SK-N-SH (cell line): ENCODE data around the gene PFKFB2. TPM values are rescaled to one million over a fixed set of nuclear protein-coding genes. Genes with fewer than 3 reads are reported as not detected.

Experiments used
- CTCF ChIA-PET: fragments of 300-600, 350-600 bp; formaldehyde crosslinking; extraction: SDS; loops from one replicate; lab custom pipeline; 2021; lab: Yijun Ruan, JAX
- POLR2A ChIA-PET: fragments of 350-600 bp; sonication (Branson Sonifier 250); formaldehyde crosslinking; extraction: SDS; loops from one replicate; lab custom pipeline; 2020; ENCODE audit warnings: antibody characterized with exemption, inconsistent platforms; lab: Yijun Ruan, JAX
- DNase-seq: peaks from one replicate; pipeline ENCODE4 v3.0.0; 2012
- H2AFZ ChIP-seq: fragments of 200-600 bp; sonication (generic); 2 replicates; pipeline ENCODE4 v1.8.1; 2016; ENCODE audit warnings: antibody characterized with exemption, mild to moderate bottlenecking, low read depth
- H3F3A ChIP-seq: fragments of 200-600 bp; sonication (generic); replicated peaks from 2 replicates; pipeline ENCODE3; 2016; ENCODE audit warnings: antibody characterized with exemption, mild to moderate bottlenecking; ENCODE audit not compliant: insufficient read depth
- H3K27ac ChIP-seq, 2 experiments: fragments of 200-500 bp in 1 of 2; fragments of 200-600 bp in 1 of 2; sonication (Bioruptor generic) in 1 of 2; sonication (generic), shearing (Covaris generic) in 1 of 2; 2 replicates each; pipeline versions ENCODE4 v1.5.1 to v1.6.1; 2014 to 2016; ENCODE audit warnings: low read depth in 2 of 2, inconsistent platforms in 1 of 2, low read length in 1 of 2, mild to moderate bottlenecking in 1 of 2, mixed read lengths in 1 of 2
- H3K27me3 ChIP-seq: fragments of 200-600 bp; sonication (generic), shearing (Covaris generic); 2 replicates; pipeline ENCODE4 v1.6.1; 2016; ENCODE audit warnings: mixed run types; ENCODE audit not compliant: insufficient read depth
- H3K36me3 ChIP-seq, 2 experiments: fragments of 200-500 bp in 1 of 2; fragments of 200-600 bp in 1 of 2; sonication (Bioruptor generic) in 1 of 2; sonication (generic) in 1 of 2; replicated peaks in 1 of 2; 2 replicates each; pipeline versions ENCODE3 to v1.5.1; 2014 to 2016; ENCODE audit warnings: low read length in 1 of 2, mild to moderate bottlenecking in 1 of 2; ENCODE audit not compliant: insufficient read depth in 2 of 2, control insufficient read depth in 1 of 2
- H3K4me1 ChIP-seq, 2 experiments: fragments of 200-500 bp in 1 of 2; fragments of 200-600 bp in 1 of 2; sonication (Bioruptor generic) in 1 of 2; sonication (generic), shearing (Covaris generic) in 1 of 2; 2 replicates each; pipeline versions ENCODE4 v1.5.1 to v1.6.1; 2014 to 2016; ENCODE audit warnings: low read depth in 1 of 2, low read length in 1 of 2, mixed run types in 1 of 2; ENCODE audit not compliant: insufficient read depth in 2 of 2, control insufficient read depth in 1 of 2
- H3K4me2 ChIP-seq: fragments of 200-600 bp; sonication (generic), shearing (Covaris generic); 2 replicates; pipeline ENCODE4 v1.6.1; 2017; ENCODE audit warnings: mixed run types
- H3K4me3 ChIP-seq, 2 experiments: fragments of 200-500 bp in 1 of 2; fragments of 200-600 bp in 1 of 2; sonication (Bioruptor generic) in 1 of 2; sonication (generic), shearing (Covaris generic) in 1 of 2; 2 replicates each; pipeline versions ENCODE4 v1.5.1 to v1.8.1; 2014 to 2016; ENCODE audit warnings: low read depth in 2 of 2, inconsistent platforms in 1 of 2, low read length in 1 of 2, mild to moderate bottlenecking in 1 of 2, mixed read lengths in 1 of 2, moderate library complexity in 1 of 2
- H3K79me2 ChIP-seq: fragments of 200-600 bp; sonication (generic); 2 replicates; pipeline ENCODE4 v1.8.1; 2017; ENCODE audit warnings: mild to moderate bottlenecking; ENCODE audit not compliant: insufficient read depth
- H3K9ac ChIP-seq: fragments of 200-600 bp; sonication (generic); 2 replicates; pipeline ENCODE4 v1.6.1; 2017; ENCODE audit warnings: mixed run types
- H3K9me2 ChIP-seq: fragments of 200-600 bp; sonication (generic); 2 replicates; pipeline ENCODE4 v1.6.1; 2017; ENCODE audit warnings: mixed run types
- H3K9me3 ChIP-seq: fragments of 200-600 bp; sonication (generic); 2 replicates; pipeline ENCODE4 v1.6.1; 2017; ENCODE audit warnings: mixed run types, mild to moderate bottlenecking, moderate library complexity
- H4K20me1 ChIP-seq: fragments of 200-600 bp; sonication (generic); 2 replicates; pipeline ENCODE4 v1.6.1; 2017; ENCODE audit warnings: mild to moderate bottlenecking, mixed run types; ENCODE audit not compliant: insufficient read depth
- ELF1 ChIP-seq: IDR thresholded peaks from 2 replicates; pipeline ENCODE4 v1.4.0; 2012
- FOXM1 ChIP-seq: IDR thresholded peaks from 2 replicates; pipeline ENCODE4 v1.4.0; 2012; ENCODE audit warnings: low read depth, mild to moderate bottlenecking
- MAX ChIP-seq: IDR thresholded peaks from 2 replicates; pipeline ENCODE4 v1.4.0; 2012; ENCODE audit warnings: low read depth
- MEF2A ChIP-seq: IDR thresholded peaks from 2 replicates; pipeline ENCODE4 v1.4.0; 2012; ENCODE audit warnings: low read depth, borderline replicate concordance
- NFIC ChIP-seq: IDR thresholded peaks from 2 replicates; pipeline ENCODE4 v1.4.0; 2012; ENCODE audit warnings: borderline replicate concordance
- POLR2AphosphoS5 ChIP-seq: IDR thresholded peaks from 2 replicates; pipeline ENCODE4 v1.6.1; 2012; ENCODE audit warnings: low read depth, low read length
- RAD21 ChIP-seq: IDR thresholded peaks from 2 replicates; pipeline ENCODE4 v1.6.1; 2012; ENCODE audit warnings: mild to moderate bottlenecking, low read length
- RCOR1 ChIP-seq: fragments of 150-350 bp; IDR thresholded peaks from 2 replicates; pipeline ENCODE4 v1.6.1; 2017; ENCODE audit warnings: antibody characterized with exemption, low read length
- RFX5 ChIP-seq: IDR thresholded peaks from 2 replicates; pipeline ENCODE4 v1.6.1; 2012; ENCODE audit warnings: mild to moderate bottlenecking, improper control_type of control experiment, low read length
- RXRA ChIP-seq: IDR thresholded peaks from 2 replicates; pipeline ENCODE4 v1.4.0; 2012; ENCODE audit warnings: low read depth, mild to moderate bottlenecking, borderline replicate concordance
- SIN3A ChIP-seq: IDR thresholded peaks from 2 replicates; pipeline ENCODE4 v1.6.1; 2012; ENCODE audit warnings: low read depth, mild to moderate bottlenecking, low read length, moderate library complexity, borderline replicate concordance
- SMC3 ChIP-seq: IDR thresholded peaks from 2 replicates; pipeline ENCODE4 v1.6.1; 2012; ENCODE audit warnings: low read depth, low read length, improper control_type of control experiment
- TCF12 ChIP-seq: IDR thresholded peaks from 2 replicates; pipeline ENCODE4 v1.4.0; 2012
- YY1 ChIP-seq: IDR thresholded peaks from 2 replicates; pipeline ENCODE4 v1.4.0; 2012; ENCODE audit warnings: low read depth, mild to moderate bottlenecking
- WGBS: methylation state at CpG from one replicate; pipeline ENCODE4 v1.1.6; 2017; ENCODE audit warnings: low lambda C conversion rate; 5-methylcytosine and 5-hydroxymethylcytosine counted together
- polyA plus RNA-seq, 3 experiments: library from polyadenylated mRNA; depleted of rRNA; stranded (reverse); fragments of >200 nt; gene quantifications; 2 replicates each; pipeline ENCODE4 v1.2.3, GENCODE V29; 2012
- TF ChIP-seq, protein P1 (sequence below): IDR thresholded peaks from 2 replicates; pipeline ENCODE4 v1.4.0; 2012; ENCODE audit warnings: low read depth, borderline replicate concordance
- TF ChIP-seq, protein P2 (sequence below): fragments of 150-350 bp; IDR thresholded peaks from 2 replicates; pipeline ENCODE4 v1.6.1; 2016; ENCODE audit warnings: mild to moderate bottlenecking, low read depth, low read length
- TF ChIP-seq, protein P3 (sequence below): IDR thresholded peaks from 2 replicates; pipeline ENCODE4; 2012

PFKFB2 gene
- polyA plus RNA-seq, 1 of the 3 experiments (the other 2 are of a cell fraction) = 1.8 TPM

DNA sequence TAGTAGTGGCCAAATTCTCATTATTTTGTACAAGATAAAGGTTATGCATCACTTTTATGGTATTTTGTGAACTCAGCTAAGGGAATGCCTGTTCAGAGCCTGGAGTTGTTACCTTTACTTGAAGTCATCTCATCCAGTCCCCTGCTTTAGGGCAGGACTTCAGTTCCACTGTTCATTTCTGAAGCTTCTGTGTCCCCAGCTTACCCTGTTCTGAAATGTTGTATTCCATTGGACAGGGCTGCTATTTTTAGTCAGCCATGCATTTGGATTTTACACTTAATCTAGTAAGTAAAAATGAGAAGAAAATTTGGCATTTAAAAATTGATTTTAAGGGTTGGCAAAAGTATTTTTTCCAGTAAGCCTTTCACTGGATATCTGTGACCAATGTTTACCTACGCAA, 23.9 kb downstream of the PFKFB2 start:
- ChIA-PET POLR2A (no interaction called here), CTCF (interaction anchor here (2.5 to 2.7 kb wide), 2 partner anchors 27 to 164 kb away, joined by 8 to 30 read pairs; partner anchors contain the start of gene YOD1)
- no peaks in the 10 kb centered on the region for H3K9me2 ChIP-seq

More for the DNA sequence above, 23.9 kb downstream of the PFKFB2 start:
- no peaks in the 10 kb centered on the region for H3K9me3 ChIP-seq
- H3K4me3 ChIP-seq = no peak overlapping the region
- no peak for TF ChIP-seq SMC3
- TF ChIP-seq, protein P1, sequence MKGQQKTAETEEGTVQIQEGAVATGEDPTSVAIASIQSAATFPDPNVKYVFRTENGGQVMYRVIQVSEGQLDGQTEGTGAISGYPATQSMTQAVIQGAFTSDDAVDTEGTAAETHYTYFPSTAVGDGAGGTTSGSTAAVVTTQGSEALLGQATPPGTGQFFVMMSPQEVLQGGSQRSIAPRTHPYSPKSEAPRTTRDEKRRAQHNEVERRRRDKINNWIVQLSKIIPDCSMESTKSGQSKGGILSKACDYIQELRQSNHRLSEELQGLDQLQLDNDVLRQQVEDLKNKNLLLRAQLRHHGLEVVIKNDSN = no peak
- no peak for TF ChIP-seq YY1
- TF ChIP-seq SIN3A = no peak
- TF ChIP-seq, protein P2, sequence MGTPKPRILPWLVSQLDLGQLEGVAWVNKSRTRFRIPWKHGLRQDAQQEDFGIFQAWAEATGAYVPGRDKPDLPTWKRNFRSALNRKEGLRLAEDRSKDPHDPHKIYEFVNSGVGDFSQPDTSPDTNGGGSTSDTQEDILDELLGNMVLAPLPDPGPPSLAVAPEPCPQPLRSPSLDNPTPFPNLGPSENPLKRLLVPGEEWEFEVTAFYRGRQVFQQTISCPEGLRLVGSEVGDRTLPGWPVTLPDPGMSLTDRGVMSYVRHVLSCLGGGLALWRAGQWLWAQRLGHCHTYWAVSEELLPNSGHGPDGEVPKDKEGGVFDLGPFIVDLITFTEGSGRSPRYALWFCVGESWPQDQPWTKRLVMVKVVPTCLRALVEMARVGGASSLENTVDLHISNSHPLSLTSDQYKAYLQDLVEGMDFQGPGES = no peak
- no peak for TF ChIP-seq ELF1
- no peak for TF ChIP-seq TCF12
- no peak for TF ChIP-seq MEF2A
- no peak for TF ChIP-seq POLR2AphosphoS5
- no peak for TF ChIP-seq NFIC
- TF ChIP-seq RXRA = no peak
- TF ChIP-seq MAX = no peak
- no peak for TF ChIP-seq RAD21
- no peak for TF ChIP-seq RFX5
- TF ChIP-seq, protein P3, sequence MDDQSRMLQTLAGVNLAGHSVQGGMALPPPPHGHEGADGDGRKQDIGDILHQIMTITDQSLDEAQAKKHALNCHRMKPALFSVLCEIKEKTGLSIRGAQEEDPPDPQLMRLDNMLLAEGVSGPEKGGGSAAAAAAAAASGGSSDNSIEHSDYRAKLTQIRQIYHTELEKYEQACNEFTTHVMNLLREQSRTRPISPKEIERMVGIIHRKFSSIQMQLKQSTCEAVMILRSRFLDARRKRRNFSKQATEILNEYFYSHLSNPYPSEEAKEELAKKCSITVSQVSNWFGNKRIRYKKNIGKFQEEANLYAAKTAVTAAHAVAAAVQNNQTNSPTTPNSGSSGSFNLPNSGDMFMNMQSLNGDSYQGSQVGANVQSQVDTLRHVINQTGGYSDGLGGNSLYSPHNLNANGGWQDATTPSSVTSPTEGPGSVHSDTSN = no peak
- no peak for TF ChIP-seq FOXM1
- TF ChIP-seq RCOR1 = no peak
- peaks cover 0 to 4% of the 10 kb centered on the region in 2 experiments for H3K36me3 ChIP-seq
- no peaks in the 10 kb centered on the region; the same call in 1 of the 2 replicates for H3K27me3 ChIP-seq
- WGBS = 87% methylated on average over 1 of the region's 1 CpG
- no peaks in the 10 kb centered on the region for H4K20me1 ChIP-seq
- H2AFZ ChIP-seq = no peak overlapping the region
- no peaks in the 10 kb centered on the region; a peak in 1 of 4 replicates for H3K4me1 ChIP-seq
- H3K79me2 ChIP-seq = no peaks in the 10 kb centered on the region
- no peak overlapping the region for H3K27ac ChIP-seq
- DNase-seq = no peak
- peaks cover 3% of the 10 kb centered on the region for H3F3A ChIP-seq
- no peak overlapping the region for H3K4me2 ChIP-seq
- H3K9ac ChIP-seq = no peak overlapping the region
